Upper lobe of right lung (tissue), 1 donor: ENCODE measurements around the gene PMM1. TPM values are rescaled to one million over a fixed set of nuclear protein-coding genes. Genes with fewer than 3 reads are reported as not detected.
A peak's percentile ranks its signal among the peaks of the same experiment; 100 is the strongest.

Source experiments
- ATAC-seq: fragments of 200-7000 bp; cut with Tn5 transposase; one replicate; pipeline ENCODE4 v1.9.1; 2020; ENCODE audit warnings: mild to moderate bottlenecking, moderate library complexity
- DNase-seq: peaks from one replicate; pipeline ENCODE4 v3.0.0-alpha.2; 2020
- H3K27ac ChIP-seq: fragments of 200-600 bp; one replicate; pipeline ENCODE4 v1.8.0; 2022
- H3K27me3 ChIP-seq: fragments of 200-600 bp; one replicate; pipeline ENCODE4 v1.8.0; 2022; ENCODE audit warnings: mild to moderate bottlenecking
- H3K36me3 ChIP-seq: fragments of 200-600 bp; one replicate; pipeline ENCODE4 v1.8.0; 2022
- H3K4me1 ChIP-seq: fragments of 200-600 bp; one replicate; pipeline ENCODE4 v1.8.0; 2022
- H3K4me3 ChIP-seq: fragments of 200-600 bp; one replicate; pipeline ENCODE4 v1.8.0; 2022; ENCODE audit warnings: mild to moderate bottlenecking
- H3K9me3 ChIP-seq: fragments of 200-600 bp; one replicate; pipeline ENCODE4 v1.8.0; 2022
- CTCF ChIP-seq: fragments of 200-600 bp; IDR thresholded peaks from one replicate; pipeline ENCODE4 v1.8.0; 2022; ENCODE audit warnings: antibody characterized with exemption
- intact Hi-C: fragments of 100-400 bp; cut with DNase I; formaldehyde crosslinking; loops from one replicate; pipeline ENCODE4 v1.11.0; 2022
- total RNA-seq: library from RNA; stranded (reverse); fragmentation: NEBNext Ultra II Directional; extraction: Animal tissue kit (Norgen Biotek cat#: 25700); gene quantifications from one replicate; pipeline ENCODE4 v1.2.1, GENCODE V29; 2021
- donor health status: DM: no; HTN: yes; CAD: no; lungs with severe emphysema.

The PMM1 gene
- total RNA-seq, 1 donor from 2014 or later: 44.4 TPM

GRCh38 chr22:41579297-41579996 is 10.2 kb downstream of the PMM1 start:
- intact Hi-C loops: no loop called here
- Histone ChIP-seq H3K36me3 (peaks cover 63% of the 10 kb centered on the region), H3K9me3 (no peaks in the 10 kb centered on the region), H3K27me3 (no peaks in the 10 kb centered on the region), H3K27ac (no peak overlapping the region), H3K4me1 (no peaks in the 10 kb centered on the region), H3K4me3 (no peak overlapping the region)
- ATAC-seq: no peak
- no peak for TF ChIP-seq CTCF
- DNase-seq: no peak

GRCh38 chr22:41578818-41579217 is 10.8 kb downstream of the PMM1 start:
- no peak for ATAC-seq
- DNase-seq: no peak
- H3K9me3 ChIP-seq: no peaks in the 10 kb centered on the region
- TF ChIP-seq CTCF: no peak
- H3K27ac ChIP-seq: no peak overlapping the region
- H3K4me3 ChIP-seq: no peak overlapping the region
- H3K36me3 ChIP-seq: peaks cover 57% of the 10 kb centered on the region
- intact Hi-C loops: no loop called here
- H3K27me3 ChIP-seq: no peaks in the 10 kb centered on the region
- H3K4me1 ChIP-seq: no peaks in the 10 kb centered on the region

GRCh38 chr22:41578114-41578513 is 11.5 kb downstream of the PMM1 start:
- DNase-seq: no peak
- H3K27me3 ChIP-seq: no peaks in the 10 kb centered on the region
- no peak for ATAC-seq
- intact Hi-C loops: no loop called here
- no peak overlapping the region for H3K4me3 ChIP-seq
- no peaks in the 10 kb centered on the region for H3K4me1 ChIP-seq
- peaks cover 50% of the 10 kb centered on the region for H3K36me3 ChIP-seq
- H3K9me3 ChIP-seq: no peaks in the 10 kb centered on the region
- no peak for TF ChIP-seq CTCF
- no peak overlapping the region for H3K27ac ChIP-seq

- TF ChIP-seq CTCF: peak; percentile 35
- Histone ChIP-seq H3K9me3 (no peaks in the 10 kb centered on the region), H3K27ac (no peak overlapping the region), H3K4me3 (no peak overlapping the region), H3K4me1 (no peaks in the 10 kb centered on the region), H3K36me3 (peaks cover 38% of the 10 kb centered on the region), H3K27me3 (no peaks in the 10 kb centered on the region)
- ATAC-seq (peak; percentile 30), DNase-seq (no peak)
- intact Hi-C loops: no loop called here
Observed at GRCh38 chr22:41576877-41577276, 12.8 kb downstream of the PMM1 start.

GRCh38 chr22:41575533-41575932 is 14.1 kb downstream of the PMM1 start:
- no peaks in the 10 kb centered on the region for H3K9me3 ChIP-seq
- H3K27ac ChIP-seq: no peak overlapping the region
- H3K4me1 ChIP-seq: no peaks in the 10 kb centered on the region
- no peak for TF ChIP-seq CTCF
- intact Hi-C loops: no loop called here
- ATAC-seq (no peak), DNase-seq (no peak)
- H3K4me3 ChIP-seq: no peak overlapping the region
- no peaks in the 10 kb centered on the region for H3K27me3 ChIP-seq
- H3K36me3 ChIP-seq: peaks cover 31% of the 10 kb centered on the region
